GM03348 (cell line): ENCODE data around the gene CLTCL1.

ENCODE experiments used
- DNase-seq: peaks from one replicate; pipeline ENCODE4 v3.0.0; 2012; ENCODE audit warnings: low spot score

CLTCL1 gene

DNA sequence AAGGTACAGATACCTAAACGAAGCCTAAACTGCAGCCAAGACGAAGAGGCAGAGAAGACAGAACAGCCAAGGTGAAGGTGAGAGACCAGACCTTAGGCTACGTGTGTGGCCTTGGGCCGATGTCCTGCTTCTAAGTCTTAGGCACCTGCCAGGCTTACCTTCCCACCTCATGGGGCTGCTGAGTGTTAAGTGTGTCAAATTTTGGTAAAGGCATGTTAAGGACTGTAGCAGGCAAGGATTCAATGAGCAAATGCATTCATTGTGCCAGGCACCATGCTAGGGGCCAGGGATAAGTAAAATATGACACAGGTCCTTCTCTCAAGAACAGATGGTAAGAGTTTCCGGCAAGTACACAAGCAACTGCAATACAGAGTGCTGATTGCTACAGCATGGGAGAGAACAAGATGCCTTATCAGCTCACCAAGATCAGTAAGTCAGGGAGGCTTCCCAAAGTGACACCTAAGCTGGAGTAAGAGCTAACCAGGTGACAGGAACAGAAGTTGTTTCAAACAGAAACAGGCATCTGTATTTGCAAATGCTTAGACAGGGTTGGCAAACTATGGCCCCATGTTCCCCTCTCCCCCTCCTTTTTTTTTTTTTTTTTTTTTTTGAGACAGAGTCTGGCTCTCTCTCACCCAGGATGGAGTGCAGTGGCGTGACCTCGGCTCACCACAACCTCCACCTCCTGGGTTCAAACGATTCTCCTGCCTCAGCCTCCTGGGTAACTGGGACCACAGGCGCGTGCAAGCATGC, 46.7 kb downstream of the CLTCL1 start:
- DNase-seq, result no peak

DNA sequence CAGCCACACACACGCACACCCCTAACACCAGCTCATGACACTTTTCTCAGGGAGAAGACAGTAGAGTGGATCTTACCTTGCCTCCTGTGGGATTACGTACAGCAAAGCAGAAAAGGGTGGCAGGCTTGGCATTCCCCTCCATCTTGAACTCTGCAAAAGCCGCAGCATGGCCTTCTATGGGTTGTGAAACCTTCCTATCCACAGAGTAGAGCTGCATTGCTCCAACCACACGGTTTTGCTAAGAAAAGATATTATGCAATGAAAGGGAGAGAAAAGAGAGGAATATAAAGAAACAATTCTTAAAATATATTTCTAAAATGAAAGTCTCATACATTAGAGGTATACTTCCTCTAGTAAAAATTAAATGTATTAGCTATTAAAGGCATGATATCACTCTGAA, 48.8 kb downstream of the CLTCL1 start:
- no peak for DNase-seq

DNA sequence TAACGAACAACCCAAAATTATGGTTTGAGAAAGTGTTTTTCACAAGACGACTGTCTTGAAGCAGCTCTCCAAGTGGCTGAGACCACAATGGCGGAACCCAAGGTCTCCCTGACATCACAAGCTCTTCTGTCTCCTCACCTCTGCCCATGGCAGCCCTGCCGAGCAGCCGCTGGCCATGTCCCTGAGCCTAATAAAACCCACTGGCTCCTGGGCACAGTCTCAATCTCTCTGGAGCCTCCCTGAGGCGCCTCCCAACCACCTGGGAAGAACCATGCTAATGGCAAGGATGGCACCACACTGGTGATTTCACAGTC, 50.0 kb downstream of the CLTCL1 start:
- no peak for DNase-seq

DNA sequence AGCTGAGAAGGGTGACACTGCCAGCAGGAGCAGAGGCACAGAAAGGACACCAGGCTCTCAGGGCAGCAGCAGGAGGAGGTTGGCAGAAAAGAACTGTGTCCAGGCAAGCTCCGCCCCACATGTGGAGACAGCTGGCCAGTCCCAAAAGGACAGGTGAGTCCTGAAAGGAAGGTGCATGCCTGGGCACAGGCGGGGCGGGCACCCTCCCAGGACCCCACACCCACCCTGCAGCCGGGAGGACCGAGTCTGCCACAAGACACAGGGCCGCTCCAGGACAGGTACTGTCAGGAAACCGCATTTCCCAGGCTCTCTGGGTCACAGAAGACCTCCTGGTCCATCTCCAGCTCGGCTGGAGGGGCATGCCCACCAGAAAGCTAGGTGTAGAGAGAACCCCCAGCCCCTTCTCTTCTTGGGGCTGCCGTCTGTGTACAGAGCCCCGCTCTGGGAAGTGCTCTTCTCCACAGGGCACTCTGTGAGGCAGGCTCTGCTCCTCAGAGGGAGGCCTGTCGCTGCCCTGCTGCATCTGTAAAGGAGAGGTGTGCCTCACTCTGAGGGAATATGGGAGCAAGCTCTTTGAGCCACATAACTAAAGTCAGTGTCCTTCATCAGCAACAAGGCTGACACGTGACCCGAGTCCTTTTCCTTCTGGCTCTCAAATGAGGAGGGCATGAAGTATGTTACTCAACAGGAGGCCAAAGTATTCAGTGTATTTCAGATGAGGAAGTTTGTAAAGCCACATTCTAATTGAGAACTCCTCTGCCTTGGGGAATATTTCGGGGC, 50.5 kb downstream of the CLTCL1 start:
- DNase-seq, result no peak

DNA sequence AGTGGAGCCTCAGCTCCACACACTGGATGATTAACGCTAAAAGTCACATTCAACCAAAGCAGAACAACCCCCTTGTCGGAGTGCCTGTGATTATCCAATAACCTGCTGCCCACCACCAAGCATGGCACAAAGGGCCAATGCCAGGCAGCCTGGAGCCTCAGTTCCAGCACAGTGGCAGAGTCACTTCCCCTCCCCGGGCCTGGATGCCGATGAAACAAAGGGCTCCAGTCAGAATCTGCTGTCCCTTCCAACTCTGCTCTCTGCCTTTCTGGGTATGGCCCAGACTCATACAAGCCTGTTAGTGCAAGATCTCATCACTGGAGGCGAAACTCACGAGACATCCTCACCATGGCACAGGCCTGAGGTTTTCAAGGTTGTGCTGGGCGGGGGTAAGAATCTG, 52.1 kb downstream of the CLTCL1 start:
- DNase-seq, result no peak

DNA sequence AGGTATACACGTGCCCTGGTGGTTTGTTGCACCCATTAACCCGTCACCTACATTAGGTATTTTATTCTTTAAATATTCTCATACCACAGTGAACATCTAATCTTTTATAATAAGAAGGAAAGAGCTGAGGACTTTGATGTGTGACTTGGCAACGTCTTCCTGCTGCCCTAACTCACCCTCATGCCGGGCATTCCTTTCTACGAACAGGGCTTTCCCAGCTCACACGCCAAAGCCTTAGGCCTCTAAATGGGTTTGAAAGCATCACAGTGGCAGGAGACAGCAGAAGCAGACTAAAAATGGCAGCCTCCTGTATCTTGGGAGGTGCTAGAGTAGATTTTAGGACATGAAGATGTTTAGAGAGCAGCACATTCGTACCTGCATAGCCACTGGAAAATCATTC, 52.6 kb downstream of the CLTCL1 start:
- no peak for DNase-seq

DNA sequence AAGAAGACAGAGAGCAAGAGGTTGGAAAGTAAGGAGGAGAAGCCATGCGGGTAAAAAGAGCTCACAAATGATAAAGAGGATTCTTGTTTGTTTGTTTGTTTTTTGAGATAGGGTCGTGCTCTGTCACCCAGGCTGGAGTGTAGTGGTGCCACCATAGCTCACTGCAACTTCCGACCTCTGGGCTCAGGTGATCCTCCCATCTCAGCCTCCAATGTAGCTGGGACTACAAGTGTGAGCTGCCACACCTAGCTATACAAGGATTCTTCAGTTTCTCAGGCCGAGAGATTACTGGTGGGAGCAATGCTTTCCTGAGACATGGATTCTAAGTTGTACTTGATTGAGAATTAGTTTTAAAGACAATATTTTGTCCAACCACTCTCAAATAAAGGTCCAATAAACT, 55.6 kb downstream of the CLTCL1 start:
- no peak for DNase-seq

DNA sequence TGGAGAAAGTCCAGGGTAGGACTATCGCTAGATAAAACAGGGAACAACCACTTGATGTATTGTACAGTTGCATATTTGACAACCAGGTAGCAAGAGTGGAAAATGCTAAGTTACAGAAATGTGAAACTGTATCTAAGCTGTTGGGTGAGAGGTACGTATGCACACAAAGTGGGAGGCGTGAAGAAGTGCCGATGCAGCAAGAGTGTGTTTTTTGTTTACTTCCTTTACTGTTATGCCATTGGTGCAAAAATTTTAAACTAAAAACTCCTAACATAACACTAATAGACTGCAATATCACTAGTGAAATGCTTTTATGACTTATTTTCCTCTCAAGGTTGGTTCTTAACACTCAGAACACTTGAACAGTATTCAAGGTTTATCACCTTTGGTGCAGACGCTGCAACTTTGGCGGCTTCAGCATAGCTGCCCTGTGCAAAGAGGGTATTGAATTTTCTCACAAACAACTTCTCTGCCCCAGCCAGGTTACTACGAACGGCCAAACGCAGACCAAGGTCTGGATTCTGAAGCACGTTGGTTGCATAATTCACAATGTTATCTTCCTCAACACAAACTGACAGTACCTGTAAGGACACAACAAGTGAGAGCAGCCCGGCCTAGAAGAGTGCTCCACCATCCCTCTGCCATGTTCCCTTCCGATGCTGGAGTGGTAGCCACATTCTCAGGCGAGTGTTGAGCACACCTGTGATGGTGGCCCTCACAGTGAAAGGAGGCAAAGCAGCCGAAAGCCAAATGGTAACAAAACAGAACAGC, 57.2 kb downstream of the CLTCL1 start:
- DNase-seq, result no peak

DNA sequence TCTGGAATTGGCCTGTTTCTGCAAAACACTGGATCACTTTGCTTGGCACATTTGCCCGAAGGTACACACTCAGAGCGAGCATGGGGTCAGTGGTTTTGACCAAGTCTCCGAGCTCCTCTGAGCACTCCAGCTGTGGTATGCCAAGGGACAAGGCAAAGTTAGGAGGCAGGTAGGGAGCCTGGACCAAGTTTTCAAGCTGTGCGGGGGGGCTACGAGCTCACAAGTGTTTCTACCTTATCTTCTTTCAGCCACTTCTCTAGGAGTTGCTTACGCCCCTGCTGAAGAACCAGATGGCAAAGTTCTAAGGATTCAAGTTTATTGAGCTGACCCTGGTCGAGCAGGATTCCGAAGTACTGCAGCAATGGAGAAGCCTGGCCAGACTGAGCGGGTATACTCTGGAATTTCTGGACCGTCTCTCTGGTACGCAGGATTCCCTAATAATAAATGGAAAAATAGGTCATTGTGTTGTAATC, 58.3 kb downstream of the CLTCL1 start:
- no peak for DNase-seq

DNA sequence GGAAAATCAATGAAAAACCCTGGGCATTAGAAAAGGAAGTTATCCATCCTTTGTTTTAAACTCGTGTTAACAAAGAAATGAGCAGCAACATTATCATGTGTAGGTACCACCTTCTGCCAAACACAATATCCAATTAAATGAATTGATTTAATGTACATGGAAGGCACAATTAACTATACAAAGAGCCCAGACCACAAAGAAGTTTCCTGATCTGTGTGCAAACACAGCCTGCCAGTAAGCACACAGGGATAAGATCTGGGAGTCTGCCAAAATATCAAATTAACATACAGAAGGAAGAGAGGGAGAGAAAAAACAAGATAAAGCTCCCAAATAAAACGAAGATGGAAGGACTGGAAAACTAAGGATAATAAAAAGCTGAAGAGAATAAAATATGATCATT, 58.9 kb downstream of the CLTCL1 start:
- no peak for DNase-seq

DNA sequence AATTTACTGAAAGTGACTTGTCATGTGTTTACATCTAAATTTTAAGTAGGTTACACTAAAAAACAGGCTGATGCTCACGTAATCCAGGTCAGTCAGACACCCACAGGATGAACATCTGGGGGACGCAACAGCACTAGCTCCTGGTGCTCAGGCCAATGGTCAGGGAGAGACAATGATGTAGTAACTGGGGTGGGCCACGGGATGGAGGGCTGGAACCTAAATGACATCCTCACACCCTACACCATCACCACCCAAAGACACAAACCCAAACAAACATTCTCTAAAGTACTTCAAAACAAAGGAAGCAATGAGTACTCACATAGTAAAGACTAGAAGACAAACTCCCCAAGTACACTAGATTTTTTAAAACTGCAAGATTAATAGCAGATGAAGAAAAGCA, 59.5 kb downstream of the CLTCL1 start:
- no peak for DNase-seq

DNA sequence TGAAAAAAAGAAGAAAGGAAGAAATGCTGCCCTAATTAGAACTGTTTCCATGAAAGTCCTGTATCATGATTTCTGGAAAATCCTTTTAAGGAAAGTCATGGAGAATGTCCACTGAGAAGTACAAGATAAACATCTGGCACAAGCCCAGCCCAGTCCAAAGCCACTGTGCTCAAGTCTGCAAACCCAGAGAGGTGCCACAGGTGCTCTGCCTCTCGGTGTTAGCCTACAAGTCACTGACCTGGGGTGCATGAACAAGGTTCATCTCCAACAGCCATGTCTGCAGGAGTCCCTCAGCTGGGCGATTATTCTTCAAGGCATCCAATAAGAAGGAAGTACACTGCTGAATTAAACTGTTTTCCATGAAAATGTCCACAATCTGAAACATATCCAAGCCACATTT, 61.9 kb downstream of the CLTCL1 start:
- DNase-seq, result no peak

DNA sequence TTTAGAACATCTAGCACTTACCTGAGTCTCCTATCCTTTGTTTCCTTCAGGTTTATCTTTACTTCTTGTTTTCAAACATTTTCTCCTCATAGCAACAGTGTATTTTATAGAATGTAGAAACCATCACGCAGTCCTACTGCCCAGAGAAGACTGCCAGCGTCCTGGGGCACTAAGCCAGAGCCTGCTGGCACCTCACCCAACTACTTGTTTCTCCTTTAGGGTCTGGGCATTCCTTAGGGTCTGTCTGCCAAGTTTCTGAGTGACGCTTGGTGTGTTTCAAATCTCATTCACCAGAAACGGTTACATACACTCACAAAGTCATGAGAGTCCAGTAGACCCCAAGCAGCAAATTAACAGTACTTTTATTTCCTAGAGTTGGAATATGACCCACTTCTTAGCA, 63.3 kb downstream of the CLTCL1 start:
- DNase-seq, result no peak

DNA sequence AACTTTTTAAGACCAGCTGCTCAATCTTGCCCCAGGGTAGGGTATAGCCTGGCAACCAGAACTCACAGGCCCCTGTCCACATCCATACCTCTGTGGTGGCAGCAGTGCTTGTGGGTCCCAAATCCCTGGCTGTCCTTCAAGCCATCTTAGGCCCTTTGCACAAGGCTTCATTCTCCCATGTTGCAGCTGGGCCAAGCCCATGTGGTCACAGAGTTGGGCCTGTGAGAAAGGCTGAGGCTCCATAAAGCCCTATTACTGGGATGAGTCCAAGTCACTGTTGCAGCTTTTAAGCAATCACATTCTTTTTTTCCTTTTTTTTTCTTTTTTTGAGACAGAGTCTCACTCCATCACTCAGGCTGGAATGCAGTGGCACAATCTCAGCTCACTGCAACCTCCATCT, 65.1 kb downstream of the CLTCL1 start:
- DNase-seq, result no peak

DNA sequence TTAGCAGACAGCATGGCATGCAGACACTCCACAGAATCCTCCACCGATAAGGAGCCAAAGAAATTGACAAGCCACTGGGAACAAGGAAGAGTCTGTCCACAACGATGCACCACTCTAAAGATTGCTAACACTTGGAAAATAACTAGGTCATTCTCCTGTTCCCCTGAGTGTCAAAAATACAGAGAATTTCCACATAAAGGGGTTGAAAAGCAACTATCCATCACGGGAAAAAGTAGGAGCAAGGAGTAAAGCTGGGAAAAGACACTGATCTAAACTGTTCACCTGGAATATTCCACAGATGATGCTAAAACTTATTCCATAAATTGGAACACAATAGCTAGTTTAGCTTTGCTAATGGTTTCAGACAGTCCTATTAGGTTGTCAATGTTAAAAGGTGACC, 66.0 kb downstream of the CLTCL1 start:
- DNase-seq, result no peak

DNA sequence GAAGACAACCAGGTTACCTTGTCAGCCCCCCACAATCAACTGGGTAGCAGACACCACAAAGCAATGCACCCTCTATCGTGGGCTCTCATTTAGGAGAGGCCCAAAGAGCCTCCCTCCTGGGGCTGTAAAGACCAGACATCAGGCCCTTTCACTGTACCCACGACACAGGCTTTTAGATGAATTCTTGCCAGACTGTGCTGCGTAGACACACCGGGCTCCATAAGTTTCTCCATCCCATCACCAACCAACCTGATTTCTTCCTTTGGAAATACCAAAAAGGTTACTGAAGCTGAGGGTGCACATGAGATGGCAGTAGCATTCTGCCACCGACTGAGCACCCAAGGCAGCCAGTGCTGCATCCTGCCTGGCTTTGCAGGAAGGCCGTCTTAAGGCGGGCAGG, 66.5 kb downstream of the CLTCL1 start:
- DNase-seq, result no peak

DNA sequence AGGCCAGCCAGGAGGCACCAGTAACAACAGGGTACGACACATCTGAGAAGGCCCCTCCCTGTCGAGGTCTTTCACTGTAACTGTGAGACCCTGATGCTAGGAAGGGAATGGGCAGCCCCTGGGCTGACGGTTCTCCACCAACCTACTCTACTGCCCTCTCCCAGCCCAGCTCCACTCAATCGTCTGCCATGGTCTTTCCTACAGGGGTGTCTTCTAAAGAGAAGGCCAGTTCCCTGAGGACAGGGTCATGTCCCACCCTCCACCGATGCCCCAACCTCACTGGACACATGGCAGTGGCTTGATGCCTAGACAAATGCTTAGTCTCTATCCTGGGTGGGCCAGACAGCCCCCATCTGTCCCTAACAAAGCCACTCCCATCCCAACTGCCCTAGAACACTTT, 67.0 kb downstream of the CLTCL1 start:
- DNase-seq, result no peak

DNA sequence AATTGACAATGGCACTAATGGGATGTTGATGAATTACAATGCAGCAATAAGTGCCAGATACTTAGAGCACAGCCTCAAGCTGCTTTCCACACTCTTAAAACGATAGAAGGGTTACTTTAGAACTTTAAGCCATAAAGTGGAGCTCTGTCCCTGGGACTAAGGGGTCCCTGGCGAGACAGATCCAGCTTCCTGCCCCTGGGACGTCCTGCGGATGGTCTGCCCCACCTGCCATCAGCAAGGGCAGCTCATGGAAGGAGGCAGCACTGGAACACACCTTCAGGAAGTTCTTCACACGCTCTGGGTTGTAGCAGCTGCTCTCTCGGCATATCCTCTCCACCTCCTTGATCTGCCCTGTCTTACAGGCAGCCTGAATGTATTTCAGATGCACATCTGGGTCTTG, 67.9 kb downstream of the CLTCL1 start:
- DNase-seq, result no peak

DNA sequence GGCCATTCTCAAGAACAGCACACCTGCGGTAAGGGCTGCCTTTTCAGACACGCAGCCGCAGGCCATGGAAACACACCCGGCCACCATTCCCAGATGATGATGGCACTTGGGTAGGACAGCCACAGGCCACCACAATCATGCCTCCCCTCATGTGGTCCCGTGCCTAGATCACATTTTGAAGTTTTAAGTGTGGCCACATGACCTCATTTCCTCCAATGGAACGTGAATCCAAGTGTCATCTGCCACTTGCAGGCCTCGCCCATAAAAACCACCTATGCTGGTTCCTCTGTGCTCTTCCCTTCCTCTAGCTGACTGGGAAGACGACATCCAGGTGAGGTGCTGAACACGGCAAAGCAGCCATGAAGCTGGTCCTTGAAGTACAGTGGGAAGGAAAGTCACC, 68.4 kb downstream of the CLTCL1 start:
- DNase-seq, result no peak

DNA sequence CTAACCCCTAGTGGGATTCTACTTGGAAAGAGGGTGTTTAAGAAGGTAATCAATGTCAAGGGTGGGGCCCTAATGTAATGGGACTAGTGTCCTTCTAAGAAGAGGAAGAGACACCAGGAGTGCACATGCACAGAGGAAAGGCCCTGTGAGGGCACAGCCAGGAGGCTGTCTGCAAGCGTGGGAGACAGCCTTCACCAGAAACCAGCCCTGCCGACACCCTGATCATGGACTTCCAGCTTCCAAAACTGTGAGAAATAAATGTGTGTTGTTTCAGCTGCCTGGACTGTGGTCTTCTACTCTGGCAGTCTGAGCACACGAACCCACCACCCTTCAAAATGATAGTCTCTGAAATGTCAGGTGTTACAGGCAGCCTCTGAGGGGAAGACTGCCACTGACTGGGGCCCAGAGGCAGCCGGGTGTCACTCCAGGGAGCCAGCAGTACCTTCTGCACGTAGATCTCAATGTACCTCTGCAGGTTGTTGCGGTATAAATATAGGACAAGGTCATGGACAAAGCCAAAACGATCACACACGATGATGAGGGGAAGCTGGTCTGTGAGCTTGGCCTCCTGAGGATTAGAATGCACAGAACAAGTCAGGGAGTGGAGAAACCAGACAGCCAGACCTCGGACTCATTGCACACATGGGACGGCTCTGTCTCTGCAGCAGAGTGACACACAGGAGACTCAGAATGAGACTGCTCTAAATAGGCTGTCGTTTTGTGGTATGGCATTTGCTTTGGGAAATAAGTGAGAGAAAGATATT, 69.1 kb downstream of the CLTCL1 start:
- DNase-seq, result no peak

DNA sequence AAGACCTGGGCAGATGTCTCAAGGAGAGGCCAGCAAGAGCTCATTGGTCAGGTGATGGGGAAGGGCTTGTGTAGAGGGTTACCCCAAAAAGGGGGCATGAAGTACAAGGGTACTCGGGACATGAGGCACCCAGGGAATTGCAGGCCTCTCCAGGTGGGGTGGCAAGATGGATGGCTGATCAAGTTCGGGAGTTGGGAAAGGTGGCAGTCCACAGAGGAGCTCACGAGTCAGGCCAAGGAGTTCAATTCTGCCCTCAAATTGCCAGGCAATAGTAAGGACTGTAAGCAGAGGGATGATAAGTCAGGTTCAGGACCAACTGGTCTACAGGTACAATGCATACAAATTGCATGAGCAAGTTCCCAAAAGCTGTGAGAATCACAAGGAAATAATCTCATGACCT, 70.7 kb downstream of the CLTCL1 start:
- DNase-seq, result no peak

DNA sequence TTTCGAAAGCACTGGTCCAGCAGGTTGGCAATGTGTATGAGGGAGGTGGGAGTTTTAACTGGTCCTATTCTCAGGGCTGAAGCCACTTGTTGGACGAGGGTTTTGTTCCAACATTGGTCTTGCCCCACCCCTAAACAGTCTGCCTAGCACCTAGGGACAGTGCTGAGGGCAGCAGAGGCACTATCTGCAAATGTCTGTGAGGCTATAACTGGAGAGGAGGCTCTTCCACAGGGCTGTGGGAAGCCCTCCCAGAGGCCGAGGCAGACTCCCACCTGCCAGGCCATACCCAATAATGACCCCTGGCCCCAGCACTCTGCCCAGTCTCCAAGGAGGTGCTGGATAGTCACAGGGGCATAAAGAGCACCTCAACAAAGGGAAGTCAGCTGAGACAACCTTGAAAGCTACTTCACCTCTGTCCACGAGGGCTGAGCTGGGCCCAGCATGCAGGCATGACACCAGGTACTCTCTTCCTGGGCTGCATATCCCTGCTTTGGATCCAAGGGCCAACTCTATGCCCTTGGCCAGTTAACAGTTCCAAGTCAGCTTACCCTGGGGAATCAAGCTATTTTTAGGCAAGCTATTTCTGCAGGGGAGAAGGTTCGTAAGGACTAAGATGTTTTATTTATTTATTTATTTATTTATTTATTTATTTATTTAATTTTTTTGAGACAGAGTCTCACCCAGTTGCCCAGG, 72.8 kb downstream of the CLTCL1 start:
- DNase-seq, result no peak
